Measurements from ENCODE around the gene MBD6.

DNA sequence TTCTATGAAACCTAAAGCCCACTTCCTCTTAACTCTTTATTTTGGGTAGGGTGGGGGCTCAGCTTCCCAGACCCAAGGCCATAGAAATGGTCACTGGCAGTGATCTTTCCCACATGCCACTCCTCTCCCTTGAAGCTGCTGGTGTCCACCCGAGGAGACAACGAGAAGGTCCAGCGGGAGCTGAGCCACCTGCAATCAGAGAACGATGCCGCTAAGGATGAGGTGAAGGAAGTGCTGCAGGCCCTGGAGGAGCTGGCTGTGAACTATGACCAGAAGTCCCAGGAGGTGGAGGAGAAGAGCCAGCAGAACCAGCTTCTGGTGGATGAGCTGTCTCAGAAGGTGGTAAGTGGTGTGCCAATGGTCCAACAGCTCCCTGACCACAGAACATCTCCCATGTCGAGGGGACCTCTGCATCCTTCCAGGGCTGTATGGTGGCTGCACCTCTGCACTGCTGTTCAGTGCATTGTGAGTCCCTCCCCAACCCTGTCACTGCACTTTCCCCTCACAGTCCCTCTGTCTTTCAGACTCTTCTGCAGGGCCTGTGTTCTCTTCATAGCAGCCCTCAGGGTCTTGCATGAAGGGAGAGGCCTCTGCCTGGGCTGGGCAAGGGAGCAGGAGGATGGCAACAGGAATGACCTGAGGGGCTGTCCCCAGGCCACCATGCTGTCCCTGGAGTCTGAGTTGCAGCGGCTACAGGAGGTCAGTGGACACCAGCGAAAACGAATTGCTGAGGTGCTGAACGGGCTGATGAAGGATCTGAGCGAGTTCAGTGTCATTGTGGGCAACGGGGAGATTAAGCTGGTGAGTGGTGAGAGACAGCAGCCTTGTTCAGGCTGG lies 49.5 kb downstream of the MBD6 start:
- TF ChIP-seq, protein P1, sequence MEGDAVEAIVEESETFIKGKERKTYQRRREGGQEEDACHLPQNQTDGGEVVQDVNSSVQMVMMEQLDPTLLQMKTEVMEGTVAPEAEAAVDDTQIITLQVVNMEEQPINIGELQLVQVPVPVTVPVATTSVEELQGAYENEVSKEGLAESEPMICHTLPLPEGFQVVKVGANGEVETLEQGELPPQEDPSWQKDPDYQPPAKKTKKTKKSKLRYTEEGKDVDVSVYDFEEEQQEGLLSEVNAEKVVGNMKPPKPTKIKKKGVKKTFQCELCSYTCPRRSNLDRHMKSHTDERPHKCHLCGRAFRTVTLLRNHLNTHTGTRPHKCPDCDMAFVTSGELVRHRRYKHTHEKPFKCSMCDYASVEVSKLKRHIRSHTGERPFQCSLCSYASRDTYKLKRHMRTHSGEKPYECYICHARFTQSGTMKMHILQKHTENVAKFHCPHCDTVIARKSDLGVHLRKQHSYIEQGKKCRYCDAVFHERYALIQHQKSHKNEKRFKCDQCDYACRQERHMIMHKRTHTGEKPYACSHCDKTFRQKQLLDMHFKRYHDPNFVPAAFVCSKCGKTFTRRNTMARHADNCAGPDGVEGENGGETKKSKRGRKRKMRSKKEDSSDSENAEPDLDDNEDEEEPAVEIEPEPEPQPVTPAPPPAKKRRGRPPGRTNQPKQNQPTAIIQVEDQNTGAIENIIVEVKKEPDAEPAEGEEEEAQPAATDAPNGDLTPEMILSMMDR (IDR thresholded peaks at IDR 0.05) = no peak
- TF ChIP-seq POLR2A (IDR thresholded peaks at IDR 0.05) = no peak
